HepG2 (cell line): ENCODE measurements around the gene GLIS2. TPM values are rescaled to one million over a fixed set of nuclear protein-coding genes. Genes with fewer than 3 reads are reported as not detected.

Experiments used
- CBFB ChIP-seq: sonication (generic); formaldehyde crosslinking; IDR thresholded peaks from 2 replicates; pipeline ENCODE4 v1.4.0; 2020; ENCODE audit warnings: missing genetic modification reagents
- ESRRA ChIP-seq: sonication (generic); formaldehyde crosslinking; IDR thresholded peaks from 2 replicates; pipeline ENCODE4 v1.5.1; 2020; ENCODE audit warnings: mild to moderate bottlenecking, low read depth, missing genetic modification reagents
- GABPB1 ChIP-seq: IDR thresholded peaks from 2 replicates; pipeline ENCODE4 v1.6.1; 2016; ENCODE audit warnings: mild to moderate bottlenecking, missing genetic modification reagents, moderate library complexity, missing compliant biosample characterization
- GLMP ChIP-seq: sonication (generic); formaldehyde crosslinking; IDR thresholded peaks from 2 replicates; pipeline ENCODE4 v1.9.0; 2021; ENCODE audit warnings: missing genetic modification reagents, mild to moderate bottlenecking, borderline replicate concordance
- MAZ ChIP-seq, 2 experiments: sonication (generic) in 1 of 2; formaldehyde crosslinking in 1 of 2; IDR thresholded peaks; 2 replicates each; pipeline versions ENCODE4 v1.5.0 to v1.6.1; 2012 to 2020; ENCODE audit warnings: low read depth in 2 of 2, mild to moderate bottlenecking in 2 of 2, borderline replicate concordance in 1 of 2, improper control_type of control experiment in 1 of 2, low read length in 1 of 2, missing genetic modification reagents in 1 of 2, moderate library complexity in 1 of 2
- PAXIP1 ChIP-seq: sonication (generic); formaldehyde crosslinking; conservative IDR thresholded peaks from 2 replicates; pipeline ENCODE4 v1.4.0; 2020; ENCODE audit warnings: mild to moderate bottlenecking, missing genetic modification reagents, moderate library complexity
- SKIL ChIP-seq: sonication (generic); formaldehyde crosslinking; IDR thresholded peaks from 2 replicates; pipeline ENCODE4 v1.8.0; 2022; ENCODE audit warnings: missing genetic modification reagents, mild to moderate bottlenecking, moderate library complexity, borderline replicate concordance
- SRSF9 ChIP-seq: fragments of 200-400 bp; formaldehyde crosslinking; IDR thresholded peaks from 2 replicates; pipeline ENCODE4 v1.6.1; 2018; ENCODE audit warnings: borderline replicate concordance, mild to moderate bottlenecking, low read depth, low read length; ENCODE audit not compliant: insufficient read depth, poor library complexity, severe bottlenecking
- TFDP2 ChIP-seq: sonication (generic); formaldehyde crosslinking; IDR thresholded peaks from 2 replicates; pipeline ENCODE4 v1.4.0; 2020; ENCODE audit warnings: missing genetic modification reagents
- TRIM22 ChIP-seq: fragments of 450-650 bp; IDR thresholded peaks from 2 replicates; pipeline ENCODE4 v1.6.1; 2017
- UBTF ChIP-seq: sonication (generic); formaldehyde crosslinking; IDR thresholded peaks from 2 replicates; pipeline ENCODE4 v1.4.0; 2020; ENCODE audit warnings: mild to moderate bottlenecking, missing genetic modification reagents
- ZNF414 ChIP-seq: sonication (generic); formaldehyde crosslinking; IDR thresholded peaks from 2 replicates; pipeline ENCODE4 v1.5.0; 2020; ENCODE audit warnings: missing genetic modification reagents
- polyA plus RNA-seq, 8 experiments: library from polyadenylated mRNA; depleted of rRNA in 3 of 8; stranded (reverse) in 7 of 8; unstranded in 1 of 8; fragments of >200 nt; fragmentation: Illumina TruSeq in 4 of 8; extraction: Trizol in 4 of 8; gene quantifications; 2 replicates each; pipeline versions ENCODE4 v1.2.1 to v1.2.3, GENCODE V29; 2011 to 2016; ENCODE audit warnings: low read depth in 4 of 8, missing spikeins in 1 of 8, mixed read lengths in 1 of 8; ENCODE audit not compliant: insufficient read depth in 1 of 8
- total RNA-seq, 5 experiments: library from RNA; depleted of rRNA; stranded (reverse); fragments of >200 nt; fragmentation: Illumina TruSeq; extraction: Trizol; gene quantifications; 2 replicates each; pipeline ENCODE4 v1.2.3, GENCODE V29; 2016; ENCODE audit warnings: low read depth in 1 of 5

Gene GLIS2
- total and polyA plus RNA-seq, 2 of the 13 experiments (the other 11 are each of a cell fraction or from before 2014, with no cell fraction given): 0.28 to 0.29 TPM

GRCh38 chr16:4290236-4290830 is 25.5 kb upstream of the GLIS2 start (continued):
- TF ChIP-seq PAXIP1 (CRISPR knock-in tag) (peak; percentile 65), CBFB (CRISPR knock-in tag) (no peak), ZNF414 (CRISPR knock-in tag) (0 out of 2 replicates have a peak, but pooled peaks have one; percentile 49), TRIM22 (no peak), GABPB1 (peak; percentile 50), UBTF (CRISPR knock-in tag) (peak; percentile 23; the same call in 1 of the 2 replicates), TFDP2 (CRISPR knock-in tag) (no peak), MAZ (IDR thresholded peaks at IDR 0.05; ENCODE audit: borderline replicate concordance, low read depth, low read length) (no peak; the same call in 1 of the 2 replicates), MAZ (CRISPR knock-in tag; IDR thresholded peaks at IDR 0.05; ENCODE audit: low read depth) (no peak), SKIL (CRISPR knock-in tag) (no peak; the same call in 1 of the 2 replicates), SRSF9 (no peak), ESRRA (CRISPR knock-in tag) (no peak), GLMP (CRISPR knock-in tag) (no peak)
